Ishikawa (cell line): ENCODE results near the gene PRKD2.

Experiments
- CEBPB ChIP-seq: IDR thresholded peaks from 2 replicates; pipeline ENCODE4 v1.6.1; 2012
- CREB1 ChIP-seq: IDR thresholded peaks from 2 replicates; pipeline ENCODE4 v1.6.1; 2012; ENCODE audit warnings: low read depth
- EGR1 ChIP-seq: IDR thresholded peaks from 2 replicates; pipeline ENCODE4 v1.6.1; 2012
- EP300 ChIP-seq: IDR thresholded peaks from 2 replicates; pipeline ENCODE4 v1.6.1; 2012; ENCODE audit warnings: borderline replicate concordance
- FOXM1 ChIP-seq: IDR thresholded peaks from 2 replicates; pipeline ENCODE4 v1.6.1; 2012; ENCODE audit warnings: low read depth, borderline replicate concordance
- MAX ChIP-seq: IDR thresholded peaks from 2 replicates; pipeline ENCODE4 v1.6.1; 2012
- NFIC ChIP-seq: IDR thresholded peaks from 2 replicates; pipeline ENCODE4 v1.6.1; 2012
- RAD21 ChIP-seq: IDR thresholded peaks from 2 replicates; pipeline ENCODE4 v1.6.1; 2012; ENCODE audit warnings: low read depth
- REST ChIP-seq: IDR thresholded peaks from 2 replicates; pipeline ENCODE4 v1.6.1; 2012; ENCODE audit warnings: low read depth, mild to moderate bottlenecking
- TAF1 ChIP-seq: IDR thresholded peaks from 2 replicates; pipeline ENCODE4 v1.6.1; 2012; ENCODE audit warnings: low read depth, mild to moderate bottlenecking
- TCF12 ChIP-seq: IDR thresholded peaks from 2 replicates; pipeline ENCODE4 v1.6.1; 2012; ENCODE audit warnings: low read depth
- TEAD4 ChIP-seq: IDR thresholded peaks from 2 replicates; pipeline ENCODE4 v1.6.1; 2012
- USF1 ChIP-seq: IDR thresholded peaks from 2 replicates; pipeline ENCODE4 v1.6.1; 2012
- YY1 ChIP-seq: IDR thresholded peaks from 2 replicates; pipeline ENCODE4 v1.6.1; 2012; ENCODE audit warnings: low read depth
- ZBTB7A ChIP-seq: IDR thresholded peaks from 2 replicates; pipeline ENCODE4 v1.6.1; 2012; ENCODE audit warnings: low read depth

PRKD2 gene

GRCh38 chr19:46746281-46747057 lies 29.6 kb upstream of the PRKD2 start, which contains the start of gene STRN4:
Gene STRN4, minus strand, starts transcription at chr19:46746450. Its CDS starts 20 bp downstream, at chr19:46746430.
- TF ChIP-seq MAX, result no peak
- TF ChIP-seq ZBTB7A, result peak; percentile 93

- no peak for TF ChIP-seq EP300
- TF ChIP-seq NFIC, result no peak
- TF ChIP-seq TEAD4, result no peak
- no peak for TF ChIP-seq REST
- peak; percentile 93 for TF ChIP-seq YY1
- TF ChIP-seq RAD21, result no peak
- TF ChIP-seq ZBTB7A, result 0 out of 2 replicates have a peak, but pooled peaks have one; percentile 26
- peak; percentile 82 for TF ChIP-seq TAF1
- no peak for TF ChIP-seq TCF12
Observed at GRCh38 chr19:46745521-46746280, 28.8 kb upstream of the PRKD2 start, which contains the start of gene FKRP. Gene FKRP, plus strand, starts transcription at chr19:46746057. Its CDS starts 9,394 bp downstream, at chr19:46755451.

- TF ChIP-seq FOXM1 (no peak), REST (no peak), CEBPB (no peak), CREB1 (no peak), EP300 (no peak), RAD21 (no peak), USF1 (no peak), TAF1 (no peak), EGR1 (no peak), MAX (no peak), YY1 (no peak), TEAD4 (no peak)
Observed at GRCh38 chr19:46745030-46745429, 28.1 kb upstream of the PRKD2 start.

GRCh38 chr19:46744005-46744691 lies 27.2 kb upstream of the PRKD2 start:
- TF ChIP-seq EP300 (no peak), MAX (no peak), USF1 (no peak), FOXM1 (no peak), EGR1 (no peak), TCF12 (no peak), CREB1 (no peak), RAD21 (no peak), REST (no peak), YY1 (no peak), ZBTB7A (no peak), NFIC (no peak), CEBPB (no peak), TEAD4 (no peak), TAF1 (no peak)
